Right lobe of liver (tissue), 6 donors: Measurements from ENCODE around the gene MGARP. TPM values are rescaled to one million over a fixed set of nuclear protein-coding genes. Genes with fewer than 3 reads are reported as not detected.

Experiments used
- ATAC-seq, 4 donors: fragments of 200-7000 bp; cut with Tn5 transposase; one replicate each; pipeline ENCODE4 v1.9.1; 2020; ENCODE audit warnings: mild to moderate bottlenecking in 4 of 4, moderate library complexity in 4 of 4
- DNase-seq, 3 donors: peaks; one replicate each; pipeline ENCODE4 v3.0.0-alpha.2; 2020
- H3K27ac ChIP-seq, 3 donors: fragments of 200-600 bp; one replicate each; pipeline ENCODE4 v1.8.0; 2022
- H3K27me3 ChIP-seq, 2 donors: fragments of 200-600 bp; one replicate each; pipeline ENCODE4 v1.8.0; 2022
- H3K36me3 ChIP-seq, 4 donors: fragments of 200-600 bp; sonication (generic) in 1 of 4; one replicate each; pipeline versions ENCODE4 v1.5.1 to v1.8.0; 2017 to 2022; ENCODE audit warnings: control low read depth in 1 of 4
- H3K4me1 ChIP-seq, 4 donors: fragments of 200-600 bp; sonication (generic) in 1 of 4; one replicate each; pipeline versions ENCODE4 v1.5.1 to v1.8.0; 2017 to 2022; ENCODE audit warnings: control low read depth in 1 of 4
- H3K4me3 ChIP-seq, 3 donors: fragments of 200-600 bp; one replicate each; pipeline ENCODE4 v1.8.0; 2022
- H3K9me3 ChIP-seq, 4 donors: fragments of 200-600 bp; sonication (generic) in 1 of 4; one replicate each; pipeline versions ENCODE4 v1.5.1 to v1.8.0; 2017 to 2022; ENCODE audit warnings: control low read depth in 1 of 4
- CTCF ChIP-seq, 4 donors: fragments of 200-600 bp in 3 of 4; fragments of 450-650 bp in 1 of 4; IDR thresholded peaks; one replicate each; pipeline versions ENCODE4 v1.5.1 to v1.8.0; 2016 to 2022; ENCODE audit warnings: antibody characterized with exemption in 4 of 4, mild to moderate bottlenecking in 2 of 4
- POLR2A ChIP-seq: fragments of 450-650 bp; IDR thresholded peaks from one replicate; pipeline ENCODE4 v1.6.1; 2017; ENCODE audit warnings: antibody characterized with exemption, mild to moderate bottlenecking
- WGBS: methylation state at CpG from one replicate; pipeline ENCODE4 v1.1.6; 2018; ENCODE audit warnings: low coverage, low lambda C conversion rate; ENCODE audit not compliant: insufficient coverage; ENCODE audit errors: missing lambda C conversion rate; 5-methylcytosine and 5-hydroxymethylcytosine counted together
- intact Hi-C, 2 donors: fragments of 100-400 bp; cut with DNase I; formaldehyde crosslinking; loops; one replicate each; pipeline versions ENCODE4 v1.11.2 to v1.14.1; 2022
- total RNA-seq, 6 experiments: library from RNA; depleted of rRNA in 2 of 6; stranded (reverse); fragments of >200 nt in 2 of 6; fragmentation: NEBNext Ultra II Directional in 3 of 6; extraction: Animal tissue kit (Norgen Biotek cat#: 25700) in 3 of 6; gene quantifications; one replicate each; pipeline versions ENCODE4 v1.1.0 to v1.2.4, GENCODE V29; 2016 to 2023
- donor health status: DM: no; HTN: yes; CAD: no.
- donor health status: DM: no; HTN: no; CAD: no.
- donor health status: DM: no; HTN: no; CAD: no.
- donor health status: DM: no; HTN: yes; CAD: no.
- donor health status: DM: no; HTN: yes; CAD: no.

MGARP gene
- total RNA-seq, 6 experiments from 2014 or later: 0.20 to 0.43 TPM; not detected in 4

- Histone ChIP-seq H3K36me3 (peaks cover 0 to 28% (median 13%) of the 10 kb centered on the region in 4 donors), H3K9me3 (no peaks in the 10 kb centered on the region), H3K27me3 (no peaks in the 10 kb centered on the region), H3K27ac (peak overlapping the region; percentile 87 to 92 (median 92)), H3K4me1 (peaks cover 0 to 31% (median 2%) of the 10 kb centered on the region in 4 donors), H3K4me3 (peak overlapping the region; percentile 74 to 83 (median 77))
- DNase-seq: no peak
- intact Hi-C loops: loop anchor here in 1 of 2 donors (10.0 kb wide), 1 partner anchor 201 kb away; no protein-coding TSS in a partner anchor
- ATAC-seq: no peak
- TF ChIP-seq CTCF (IDR thresholded peaks at IDR 0.05): no peak
- TF ChIP-seq POLR2A: no peak
- WGBS: 16% methylated on average over 6 of the region's 6 CpGs
Measured at GRCh38 chr4:139295942-139296299, 15.9 kb upstream of the MGARP start.

- Histone ChIP-seq H3K27me3 (no peaks in the 10 kb centered on the region), H3K9me3 (no peaks in the 10 kb centered on the region), H3K4me3 (peak overlapping the region; percentile 74 to 83 (median 77)), H3K36me3 (peaks cover 0 to 33% (median 14%) of the 10 kb centered on the region in 4 donors), H3K4me1 (peaks cover 0 to 31% (median 2%) of the 10 kb centered on the region in 4 donors), H3K27ac (peak overlapping the region; percentile 87 to 92 (median 92))
- DNase-seq (peak; percentile 97 to 99 (median 98)), ATAC-seq (peak; percentile 95 to 99 (median 97))
- WGBS: 0% methylated on average over 27 of the region's 51 CpGs
- peak; percentile 93 to 99 (median 98) for TF ChIP-seq CTCF (IDR thresholded peaks at IDR 0.05)
- peak; percentile 78 for TF ChIP-seq POLR2A
- intact Hi-C loops: loop anchor here in 1 of 2 donors (10.0 kb wide), 1 partner anchor 201 kb away; no protein-coding TSS in a partner anchor
Measured at GRCh38 chr4:139295206-139295941, 15.3 kb upstream of the MGARP start.

GRCh38 chr4:139286186-139286698 is 6.2 kb upstream of the MGARP start:
- no peaks in the 10 kb centered on the region for H3K4me1 ChIP-seq
- H3K9me3 ChIP-seq: no peaks in the 10 kb centered on the region
- 99% methylated on average over 7 of the region's 7 CpGs for WGBS
- H3K27ac ChIP-seq: no peak overlapping the region
- DNase-seq (no peak), ATAC-seq (no peak)
- H3K27me3 ChIP-seq: no peaks in the 10 kb centered on the region
- no peak overlapping the region for H3K4me3 ChIP-seq
- peaks cover 0 to 20% (median 10%) of the 10 kb centered on the region in 4 donors for H3K36me3 ChIP-seq
- intact Hi-C loops: no loop called here
- TF ChIP-seq CTCF (IDR thresholded peaks at IDR 0.05): no peak
- no peak for TF ChIP-seq POLR2A

GRCh38 chr4:139282721-139283075 is 2.7 kb upstream of the MGARP start:
- Histone ChIP-seq H3K27me3 (peaks cover 0 to 10% of the 10 kb centered on the region in 2 donors), H3K36me3 (no peaks in the 10 kb centered on the region), H3K27ac (no peak overlapping the region), H3K4me1 (peaks cover 0 to 14% (median 0%) of the 10 kb centered on the region in 4 donors), H3K9me3 (no peaks in the 10 kb centered on the region), H3K4me3 (no peak overlapping the region)
- intact Hi-C loops: no loop called here
- TF ChIP-seq POLR2A (no peak), CTCF (IDR thresholded peaks at IDR 0.05) (no peak)
- ATAC-seq (no peak), DNase-seq (no peak)
